NCI-H526 (cell line): ENCODE measurements around the gene ADAMTSL5.

Source experiments
- DNase-seq, 2 experiments: peaks; one replicate each; lab custom pipeline; 2025; lab: John Stamatoyannopoulos, UW

ADAMTSL5 gene

DNA sequence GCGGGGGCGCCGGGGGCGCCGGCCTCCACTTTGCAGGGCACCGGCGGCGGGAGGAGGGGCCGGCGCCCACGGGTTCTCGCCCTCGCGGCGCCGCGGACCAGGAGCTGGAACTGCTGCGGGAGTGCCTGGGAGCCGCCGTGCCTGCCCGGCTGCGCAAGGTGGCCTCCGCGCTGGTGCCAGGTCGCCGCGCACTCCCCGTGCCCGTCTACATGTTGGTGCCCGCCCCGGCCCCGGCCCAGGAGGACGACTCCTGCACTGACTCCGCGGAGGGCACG is 45.7 kb downstream of the ADAMTSL5 start:
- no peak for DNase-seq

DNA sequence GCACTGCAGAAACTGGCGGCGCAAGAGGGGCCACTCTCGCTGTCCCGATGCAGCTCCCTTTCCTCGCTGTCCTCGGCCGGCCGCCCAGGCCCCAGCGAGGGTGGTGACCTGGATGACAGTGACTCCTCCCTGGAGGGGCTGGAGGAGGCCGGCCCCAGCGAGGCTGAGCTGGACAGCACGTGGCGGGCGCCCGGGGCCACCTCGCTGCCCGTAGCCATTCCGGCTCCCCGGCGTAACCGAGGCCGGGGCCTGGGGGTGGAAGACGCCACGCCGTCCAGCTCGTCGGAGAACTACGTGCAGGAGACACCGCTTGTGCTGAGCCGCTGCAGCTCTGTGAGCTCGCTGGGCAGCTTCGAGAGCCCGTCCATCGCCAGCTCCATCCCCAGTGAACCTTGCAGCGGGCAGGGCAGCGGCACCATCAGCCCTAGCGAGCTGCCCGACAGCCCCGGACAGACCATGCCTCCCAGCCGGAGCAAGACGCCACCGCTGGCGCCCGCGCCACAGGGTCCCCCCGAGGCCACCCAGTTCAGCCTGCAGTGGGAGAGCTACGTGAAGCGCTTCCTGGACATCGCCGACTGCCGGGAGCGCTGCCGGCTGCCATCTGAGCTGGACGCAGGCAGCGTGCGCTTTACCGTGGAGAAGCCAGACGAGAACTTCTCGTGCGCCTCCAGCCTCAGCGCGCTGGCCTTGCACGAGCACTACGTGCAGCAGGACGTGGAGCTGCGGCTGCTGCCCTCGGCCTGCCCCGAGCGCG is 46.2 kb downstream of the ADAMTSL5 start:
- DNase-seq: no peak

DNA sequence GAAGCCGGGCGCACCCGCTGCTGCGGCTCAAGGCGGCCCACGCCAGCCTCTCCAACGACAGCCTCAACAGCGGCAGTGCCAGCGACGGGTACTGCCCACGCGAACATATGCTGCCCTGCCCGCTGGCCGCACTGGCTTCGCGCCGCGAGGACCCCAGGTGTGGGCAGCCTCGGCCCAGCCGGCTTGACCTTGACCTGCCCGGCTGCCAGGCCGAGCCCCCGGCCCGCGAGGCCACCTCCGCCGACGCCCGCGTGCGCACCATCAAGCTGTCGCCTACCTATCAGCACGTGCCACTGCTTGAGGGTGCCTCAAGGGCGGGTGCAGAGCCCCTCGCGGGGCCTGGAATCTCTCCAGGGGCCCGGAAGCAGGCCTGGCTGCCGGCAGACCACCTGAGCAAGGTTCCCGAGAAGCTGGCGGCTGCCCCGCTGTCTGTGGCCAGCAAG is 46.8 kb downstream of the ADAMTSL5 start:
- DNase-seq: no peak

DNA sequence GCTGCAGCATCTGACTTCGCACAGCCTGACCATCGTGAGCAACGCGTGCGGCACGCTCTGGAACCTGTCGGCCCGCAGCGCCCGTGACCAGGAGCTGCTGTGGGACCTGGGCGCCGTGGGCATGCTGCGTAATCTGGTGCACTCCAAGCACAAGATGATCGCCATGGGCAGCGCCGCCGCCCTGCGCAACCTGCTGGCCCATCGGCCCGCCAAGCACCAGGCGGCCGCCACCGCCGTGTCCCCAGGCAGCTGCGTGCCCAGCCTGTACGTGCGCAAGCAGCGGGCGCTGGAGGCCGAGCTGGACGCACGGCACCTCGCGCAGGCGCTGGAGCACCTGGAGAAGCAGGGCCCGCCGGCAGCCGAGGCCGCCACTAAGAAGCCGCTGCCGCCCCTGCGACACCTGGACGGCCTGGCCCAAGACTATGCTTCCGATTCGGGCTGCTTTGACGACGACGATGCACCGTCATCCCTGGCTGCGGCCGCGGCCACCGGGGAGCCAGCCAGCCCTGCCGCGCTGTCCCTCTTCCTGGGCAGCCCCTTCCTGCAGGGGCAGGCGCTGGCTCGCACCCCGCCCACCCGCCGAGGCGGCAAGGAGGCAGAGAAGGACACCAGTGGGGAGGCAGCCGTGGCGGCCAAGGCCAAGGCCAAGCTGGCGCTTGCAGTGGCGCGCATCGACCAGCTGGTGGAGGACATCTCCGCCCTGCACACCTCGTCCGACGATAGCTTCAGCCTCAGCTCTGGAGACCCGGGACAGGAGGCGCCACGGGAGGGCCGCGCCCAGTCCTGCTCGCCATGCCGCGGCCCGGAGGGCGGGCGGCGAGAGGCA is 47.4 kb downstream of the ADAMTSL5 start:
- DNase-seq: peak; percentile 41 to 77

DNA sequence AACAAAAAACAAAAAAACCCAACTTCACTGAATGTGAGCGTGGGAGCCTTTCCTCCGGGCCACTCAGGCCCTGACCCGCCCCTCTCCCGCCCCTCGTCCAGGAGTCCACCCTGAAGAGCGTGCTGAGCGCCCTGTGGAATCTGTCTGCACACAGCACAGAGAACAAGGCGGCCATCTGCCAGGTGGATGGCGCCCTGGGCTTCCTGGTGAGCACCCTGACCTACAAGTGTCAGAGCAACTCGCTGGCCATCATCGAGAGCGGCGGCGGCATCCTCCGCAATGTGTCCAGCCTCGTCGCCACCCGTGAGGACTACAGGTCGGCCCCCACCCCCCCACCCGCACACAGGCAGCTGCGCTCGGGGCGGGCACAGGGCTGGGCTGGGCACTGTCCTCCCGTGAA is 51.0 kb downstream of the ADAMTSL5 start:
- DNase-seq: no peak

DNA sequence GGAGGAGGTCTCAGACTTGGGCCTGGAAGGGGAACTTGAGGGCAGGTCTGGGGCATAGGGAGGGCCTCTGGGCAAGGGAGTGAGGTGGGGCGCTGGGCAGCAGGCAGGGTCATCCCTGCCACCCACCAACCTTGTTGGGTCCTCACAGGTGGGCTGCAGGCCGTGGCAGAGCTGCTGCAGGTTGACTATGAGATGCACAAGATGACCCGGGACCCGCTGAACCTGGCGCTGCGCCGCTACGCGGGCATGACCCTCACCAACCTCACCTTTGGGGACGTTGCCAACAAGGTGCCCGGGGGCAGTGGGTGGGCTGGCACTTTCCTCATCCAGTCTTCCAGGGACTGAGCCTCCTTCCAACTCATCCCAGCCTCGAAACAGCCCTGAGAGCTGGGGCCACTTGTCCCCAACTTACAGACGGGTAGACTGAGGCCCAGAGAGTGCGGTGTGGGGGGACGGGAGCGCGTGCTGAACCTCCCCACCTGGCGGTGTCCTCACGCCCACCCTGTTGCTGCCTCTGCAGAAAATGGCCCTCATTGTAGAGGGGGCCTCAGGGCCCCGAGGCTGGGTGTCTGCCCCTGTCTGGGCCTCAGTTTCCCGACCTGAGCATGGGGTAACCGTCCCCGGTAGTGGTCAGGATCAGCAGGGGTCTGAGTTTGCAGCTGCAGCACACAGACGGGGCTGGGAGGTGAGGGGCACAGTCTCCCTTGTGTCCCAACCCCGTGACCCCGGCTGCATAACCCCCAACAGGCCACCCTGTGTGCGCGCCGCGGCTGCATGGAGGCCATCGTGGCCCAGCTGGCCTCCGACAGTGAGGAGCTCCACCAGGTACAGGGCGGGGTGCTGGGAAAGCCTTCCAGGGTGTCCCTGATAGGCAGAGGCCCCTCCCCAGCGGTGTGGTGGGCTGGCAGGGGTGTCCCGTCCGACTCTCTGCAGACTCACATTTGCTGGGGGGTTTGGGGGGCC is 52.5 kb downstream of the ADAMTSL5 start:
- no peak for DNase-seq

DNA sequence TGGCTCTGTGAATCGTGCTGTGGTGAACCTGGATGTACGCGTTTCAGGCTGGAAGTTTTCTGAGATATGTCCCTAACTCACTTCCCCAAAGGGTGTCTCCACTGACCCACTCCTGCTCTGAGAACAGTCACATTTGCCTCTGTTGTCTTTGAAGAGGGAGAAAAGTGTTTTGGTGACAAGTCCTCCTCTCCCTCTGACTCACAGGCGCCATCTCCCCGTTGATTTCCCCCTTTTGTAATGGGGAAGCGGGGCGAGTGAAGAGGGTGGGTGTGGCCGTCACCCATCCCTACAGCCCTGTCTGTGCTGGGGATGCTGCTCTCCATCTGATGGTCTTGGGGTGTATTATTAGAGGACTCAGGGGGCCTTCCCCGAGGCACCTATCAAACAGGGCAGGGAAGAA is 53.3 kb downstream of the ADAMTSL5 start:
- DNase-seq: no peak

DNA sequence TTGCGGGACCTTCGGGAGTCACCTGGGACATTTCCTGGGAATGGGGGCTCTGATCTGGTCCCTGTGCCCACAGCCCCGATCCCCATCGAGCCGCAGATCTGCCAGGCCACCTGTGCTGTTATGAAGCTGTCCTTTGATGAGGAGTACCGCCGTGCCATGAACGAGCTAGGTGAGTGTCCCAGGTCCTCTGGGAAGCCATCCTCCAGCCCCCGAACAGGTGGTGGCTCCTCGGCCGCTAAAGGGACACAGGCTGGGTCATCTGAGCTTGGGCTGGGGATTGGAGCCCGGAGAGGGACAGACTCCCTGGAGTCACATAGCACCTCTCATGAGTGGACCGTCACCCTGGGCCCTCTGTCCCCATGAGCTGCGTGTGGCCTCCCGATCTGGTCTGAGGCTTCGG is 54.9 kb downstream of the ADAMTSL5 start:
- no peak for DNase-seq

DNA sequence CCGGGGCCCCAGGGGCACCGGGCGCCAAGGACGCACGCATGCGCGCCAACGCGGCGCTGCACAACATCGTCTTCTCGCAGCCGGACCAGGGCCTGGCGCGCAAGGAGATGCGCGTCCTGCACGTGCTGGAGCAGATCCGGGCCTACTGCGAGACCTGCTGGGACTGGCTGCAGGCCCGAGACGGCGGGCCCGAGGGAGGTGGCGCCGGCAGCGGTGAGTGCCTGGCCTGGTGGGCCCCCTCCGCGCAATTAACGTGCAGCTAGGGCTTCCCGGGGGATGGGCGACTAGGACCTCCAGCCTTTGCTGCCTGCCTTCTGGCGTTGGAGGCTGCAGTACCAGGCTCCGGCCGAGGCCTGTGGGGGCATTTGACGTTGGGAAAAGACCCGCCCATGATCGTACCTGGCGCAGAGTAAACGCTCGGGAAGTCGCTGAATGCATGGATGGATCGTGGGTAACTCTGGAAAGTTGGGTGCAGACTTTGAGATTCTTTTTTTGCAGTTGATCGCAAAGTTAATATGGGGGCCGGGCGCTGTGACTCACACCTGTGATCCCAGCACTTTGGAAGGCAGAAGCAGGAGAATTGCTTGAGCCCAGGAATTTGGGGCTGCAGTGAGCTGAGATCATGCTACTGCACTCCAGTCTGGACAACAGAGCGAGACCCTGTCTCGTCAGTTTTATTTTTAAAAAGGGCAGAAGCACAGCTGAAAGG is 55.6 kb downstream of the ADAMTSL5 start:
- DNase-seq: peak in 1 of 2 experiments; percentile 45

DNA sequence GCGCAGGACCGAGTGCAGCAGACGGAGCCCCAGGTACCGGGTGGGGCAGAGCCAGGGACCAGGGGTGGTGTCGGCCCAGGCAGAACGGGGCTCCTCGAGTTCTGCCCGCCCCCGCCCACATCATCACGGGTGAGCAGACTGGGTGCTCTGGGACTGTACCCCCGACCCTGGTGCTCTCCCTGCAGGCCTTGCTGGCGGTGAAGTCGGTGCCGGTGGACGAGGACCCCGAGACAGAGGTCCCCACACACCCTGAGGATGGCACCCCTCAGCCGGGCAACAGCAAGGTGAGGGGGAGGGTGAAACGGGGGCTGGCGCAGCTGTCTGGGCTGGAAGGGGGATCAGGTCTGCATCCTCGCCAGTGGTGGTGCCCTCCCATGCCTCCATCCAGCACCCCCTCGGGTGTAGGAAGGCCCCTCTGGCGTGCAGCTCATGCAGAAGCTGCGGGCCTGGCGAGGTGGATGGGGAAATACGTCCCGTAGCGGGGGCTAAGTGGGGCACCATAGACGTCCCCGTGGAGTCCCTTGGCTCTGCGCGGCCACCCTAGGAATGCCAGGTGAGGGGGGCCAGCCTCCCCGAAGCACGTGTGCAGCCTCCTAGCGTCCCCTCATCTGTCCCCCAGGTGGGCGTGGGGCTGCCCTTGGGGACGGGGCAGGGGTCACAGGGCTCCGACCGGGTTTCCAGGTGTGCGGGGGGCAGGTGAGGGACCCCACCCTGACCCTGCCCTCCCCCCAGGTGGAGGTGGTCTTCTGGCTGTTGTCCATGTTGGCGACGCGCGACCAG is 56.5 kb downstream of the ADAMTSL5 start:
- DNase-seq: no peak

DNA sequence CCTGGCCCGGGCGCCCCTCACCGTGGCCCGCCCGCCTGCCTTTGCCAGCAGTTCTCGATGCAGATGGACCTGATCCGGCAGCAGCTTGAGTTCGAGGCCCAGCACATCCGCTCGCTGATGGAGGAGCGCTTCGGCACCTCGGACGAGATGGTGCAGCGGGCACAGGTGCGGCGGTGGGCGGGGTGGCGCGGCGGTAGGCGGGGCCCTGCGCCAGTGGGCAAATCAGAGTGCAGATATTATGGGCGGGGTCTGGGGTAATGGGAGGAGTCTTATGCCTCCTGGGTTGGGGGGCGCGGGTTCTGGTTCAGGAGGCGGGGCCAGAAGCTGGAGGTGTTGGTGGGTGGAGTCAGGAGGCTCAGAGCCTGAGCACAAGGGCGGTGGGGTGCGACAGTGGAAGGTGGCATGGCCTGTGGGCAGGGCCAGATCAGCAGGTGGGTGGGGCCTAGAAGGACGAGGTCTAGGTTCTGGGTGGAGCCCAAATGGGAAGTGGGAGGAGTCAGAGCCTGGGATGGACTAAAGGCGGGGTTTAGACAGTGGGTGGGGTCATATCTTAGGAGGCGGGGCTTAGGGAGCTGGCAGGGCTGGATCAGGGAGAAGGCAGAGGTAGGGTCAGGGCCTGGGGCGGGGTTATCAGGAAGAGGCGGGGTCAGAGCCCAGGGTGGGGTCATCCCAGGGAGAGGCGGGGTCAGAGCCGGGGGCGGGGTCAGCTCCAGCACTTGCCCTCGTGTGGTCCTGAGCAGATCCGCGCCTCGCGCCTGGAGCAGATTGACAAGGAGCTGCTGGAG is 57.3 kb downstream of the ADAMTSL5 start:
- DNase-seq: peak; percentile 85 to 96
